Neural cell (in vitro differentiated cells): Measurements from ENCODE around the gene GALNT5. TPM values are rescaled to one million over a fixed set of nuclear protein-coding genes. Genes with fewer than 3 reads are reported as not detected.

Experiments used
- H2AFZ ChIP-seq: fragments of 200-600, 300-800 bp; sonication (generic), shearing (Covaris generic); 2 replicates; pipeline ENCODE4 v1.6.0; 2014; ENCODE audit warnings: low read depth, mild to moderate bottlenecking, antibody characterized with exemption, low read length, moderate library complexity
- H3F3A ChIP-seq: fragments of 200-600 bp; shearing (Covaris generic); 2 replicates; pipeline ENCODE4 v1.6.1; 2016; ENCODE audit warnings: mild to moderate bottlenecking, moderate library complexity, mixed read lengths, antibody characterized with exemption, low read length; ENCODE audit not compliant: insufficient read depth, poor library complexity, severe bottlenecking
- H3K27ac ChIP-seq: fragments of 200-600, 300-800 bp; sonication (generic), shearing (Covaris generic); 2 replicates; pipeline ENCODE4 v1.5.1; 2014; ENCODE audit warnings: mild to moderate bottlenecking, low read length, moderate library complexity
- H3K27me3 ChIP-seq: fragments of 300-800, 200-600 bp; sonication (generic), shearing (Covaris generic); 2 replicates; pipeline ENCODE4 v1.6.0; 2014; ENCODE audit warnings: mild to moderate bottlenecking, low read depth, low read length, moderate library complexity; ENCODE audit not compliant: insufficient read depth
- H3K36me3 ChIP-seq: fragments of 300-800, 200-600 bp; sonication (generic), shearing (Covaris generic); 2 replicates; pipeline ENCODE4 v1.5.1; 2014; ENCODE audit warnings: mild to moderate bottlenecking, antibody characterized with exemption, low read length, moderate library complexity; ENCODE audit not compliant: insufficient read depth
- H3K4me2 ChIP-seq: fragments of 300-800, 200-600 bp; sonication (generic), shearing (Covaris generic); 2 replicates; pipeline ENCODE4 v1.6.0; 2014; ENCODE audit warnings: mild to moderate bottlenecking, low read length
- H3K4me3 ChIP-seq: fragments of 300-800, 200-600 bp; sonication (generic), shearing (Covaris generic); 2 replicates; pipeline ENCODE4 v1.5.1; 2014; ENCODE audit warnings: mild to moderate bottlenecking, low read length, moderate library complexity
- H3K79me2 ChIP-seq: fragments of 200-600 bp; shearing (Covaris generic); replicated peaks from 2 replicates; pipeline ENCODE4 v1.6.0; 2014; ENCODE audit warnings: mild to moderate bottlenecking, low read length, moderate library complexity; ENCODE audit not compliant: insufficient read depth
- H3K9ac ChIP-seq: fragments of 300-800, 200-600 bp; sonication (generic), shearing (Covaris generic); 2 replicates; pipeline ENCODE4 v1.6.1; 2016; ENCODE audit warnings: mild to moderate bottlenecking, low read length, mixed read lengths
- H3K9me2 ChIP-seq: fragments of 200-600 bp; shearing (Covaris generic); 2 replicates; pipeline ENCODE4 v1.6.1; 2016; ENCODE audit warnings: mild to moderate bottlenecking, low read length, mixed read lengths; ENCODE audit not compliant: insufficient read depth
- H3K9me3 ChIP-seq: fragments of 200-600, 300-800 bp; sonication (generic), shearing (Covaris generic); 2 replicates; pipeline ENCODE4 v1.6.1; 2016; ENCODE audit warnings: mild to moderate bottlenecking, mixed run types, low read length, moderate library complexity, mixed read lengths
- H4K20me1 ChIP-seq: fragments of 200-600 bp; shearing (Covaris generic); 2 replicates; pipeline ENCODE4 v1.6.1; 2016; ENCODE audit warnings: mild to moderate bottlenecking, mixed run types; ENCODE audit not compliant: insufficient read depth
- CTCF ChIP-seq: fragments of 450-650 bp; IDR thresholded peaks from 2 replicates; pipeline ENCODE4 v1.5.1; 2014; ENCODE audit warnings: antibody characterized with exemption, mild to moderate bottlenecking, moderate library complexity; ENCODE audit not compliant: poor library complexity, severe bottlenecking
- EP300 ChIP-seq: fragments of 450-650 bp; conservative IDR thresholded peaks from 2 replicates; pipeline ENCODE4 v1.6.1; 2014; ENCODE audit warnings: antibody characterized with exemption, mild to moderate bottlenecking, moderate library complexity; ENCODE audit not compliant: poor library complexity, severe bottlenecking
- EZH2 ChIP-seq: fragments of 200-600, 300-800 bp; shearing (Covaris generic), sonication (generic); IDR thresholded peaks from 2 replicates; pipeline ENCODE4 v1.6.1; 2014; ENCODE audit warnings: antibody characterized with exemption, low read length, borderline replicate concordance, mild to moderate bottlenecking; ENCODE audit not compliant: insufficient read depth, poor library complexity, severe bottlenecking
- MXI1 ChIP-seq: fragments of 450-650 bp; conservative IDR thresholded peaks from 2 replicates; pipeline ENCODE4 v1.6.1; 2014; ENCODE audit warnings: antibody characterized with exemption, mild to moderate bottlenecking; ENCODE audit not compliant: poor library complexity, severe bottlenecking
- POLR2AphosphoS5 ChIP-seq: IDR thresholded peaks from 2 replicates; pipeline ENCODE4 v1.6.1; 2012
- RAD21 ChIP-seq: fragments of 450-650 bp; conservative IDR thresholded peaks from 2 replicates; pipeline ENCODE4 v1.6.1; 2014; ENCODE audit warnings: antibody characterized with exemption, mild to moderate bottlenecking, moderate library complexity
- REST ChIP-seq: IDR thresholded peaks from 2 replicates; pipeline ENCODE4 v1.6.1; 2012; ENCODE audit warnings: borderline replicate concordance
- SMC3 ChIP-seq: fragments of 450-650 bp; conservative IDR thresholded peaks from 2 replicates; pipeline ENCODE4 v1.6.1; 2014; ENCODE audit warnings: antibody characterized with exemption, mild to moderate bottlenecking, moderate library complexity; ENCODE audit not compliant: poor library complexity
- TAF1 ChIP-seq: IDR thresholded peaks from 2 replicates; pipeline ENCODE4 v1.6.1; 2012; ENCODE audit warnings: low read depth
- polyA plus RNA-seq: library from polyadenylated mRNA; depleted of rRNA; stranded (reverse); fragments of >200 nt; gene quantifications from 2 replicates; pipeline ENCODE4 v1.2.3, GENCODE V29; 2014

GALNT5 gene
- polyA plus RNA-seq, 1 donor from 2014 or later, result not detected

- no peak for TF ChIP-seq RAD21
- TF ChIP-seq REST, result no peak
- no peak for TF ChIP-seq POLR2AphosphoS5
- no peak for TF ChIP-seq CTCF
- no peak for TF ChIP-seq SMC3
- TF ChIP-seq EP300, result no peak
- TF ChIP-seq TAF1, result no peak
- no peak for TF ChIP-seq MXI1
- no peak for TF ChIP-seq EZH2
- Histone ChIP-seq H2AFZ (no peak overlapping the region), H3K9me2 (no peaks in the 10 kb centered on the region), H3K9me3 (no peaks in the 10 kb centered on the region), H3K36me3 (no peaks in the 10 kb centered on the region), H3K27ac (no peak overlapping the region), H3K4me3 (no peak overlapping the region), H3K4me2 (no peak overlapping the region), H3F3A (no peaks in the 10 kb centered on the region), H3K9ac (no peak overlapping the region), H3K79me2 (no peaks in the 10 kb centered on the region), H4K20me1 (no peaks in the 10 kb centered on the region), H3K27me3 (no peaks in the 10 kb centered on the region)
Measured at GRCh38 chr2:157220502-157220901, 37.0 kb upstream of the GALNT5 start.

- Histone ChIP-seq H2AFZ (no peak overlapping the region), H3K9ac (no peak overlapping the region), H3K79me2 (no peaks in the 10 kb centered on the region), H3K9me3 (no peaks in the 10 kb centered on the region), H4K20me1 (no peaks in the 10 kb centered on the region), H3K9me2 (no peaks in the 10 kb centered on the region), H3K4me3 (no peak overlapping the region), H3K36me3 (no peaks in the 10 kb centered on the region), H3F3A (no peaks in the 10 kb centered on the region), H3K27ac (no peak overlapping the region), H3K27me3 (no peaks in the 10 kb centered on the region), H3K4me2 (no peak overlapping the region)
- TF ChIP-seq EZH2, result no peak
- TF ChIP-seq POLR2AphosphoS5, result peak; percentile 23
Measured at GRCh38 chr2:157221394-157221988, 36.0 kb upstream of the GALNT5 start.
